ENCODE measurements around the gene ORAI3. TPM values are rescaled to one million over a fixed set of nuclear protein-coding genes. Genes with fewer than 3 reads are reported as not detected.

The ORAI3 gene
- polyA plus RNA-seq, 1 of the 3 experiments (the other 2 are of a cell fraction), result 29.0 TPM

- CTCF ChIA-PET, result interaction anchor here (0.5 to 5.3 kb wide), 57 partner anchors 8 to 886 kb away, joined by 3 to 38 read pairs (median 4); partner anchors contain the start of genes FUS, STX4, ZNF646 and ZNF668
- Histone ChIP-seq H3K79me2 (ENCODE audit: insufficient read depth) (no peaks in the 10 kb centered on the region), H3K9me2 (no peaks in the 10 kb centered on the region), H3K4me1 (ENCODE audit: control insufficient read depth in 1 of 2, insufficient read depth in 2 of 2, low read depth in 1 of 2, low read length in 1 of 2) (peaks cover 5 to 8% of the 10 kb centered on the region in 2 experiments; a peak in 2 of 4 replicates), H3K27ac (ENCODE audit: low read depth in 2 of 2, low read length in 1 of 2) (no peak overlapping the region), H3K9me3 (no peaks in the 10 kb centered on the region), H3F3A (replicated peaks; ENCODE audit: insufficient read depth) (peaks cover 5% of the 10 kb centered on the region), H3K27me3 (ENCODE audit: insufficient read depth) (no peaks in the 10 kb centered on the region), H2AFZ (ENCODE audit: low read depth) (no peak overlapping the region), H3K4me3 (ENCODE audit: low read depth in 2 of 2, low read length in 1 of 2) (no peak overlapping the region), H3K4me2 (no peak overlapping the region), H3K9ac (no peak overlapping the region), H3K36me3 (replicated peaks in 1 of 2; ENCODE audit: control insufficient read depth in 1 of 2, insufficient read depth in 2 of 2, low read length in 1 of 2) (peaks cover 0 to 26% of the 10 kb centered on the region in 2 experiments), H4K20me1 (ENCODE audit: insufficient read depth) (no peaks in the 10 kb centered on the region)
- no peak for TF ChIP-seq TCF12 (IDR thresholded peaks at IDR 0.05)
- DNase-seq, result no peak
- POLR2A ChIA-PET, result interaction anchor here (0.6 to 1.5 kb wide), 5 partner anchors 10 to 196 kb away, joined by 3 to 7 read pairs (median 4); partner anchors contain the start of genes FUS, ZNF646 and ZNF668
- WGBS (ENCODE audit: low lambda C conversion rate), result 94% methylated on average over 12 of the region's 14 CpGs
Observed at GRCh38 chr16:30983898-30984610, 35.2 kb downstream of the ORAI3 start.

GRCh38 chr16:30984669-30985400, 36.0 kb downstream of the ORAI3 start, which contains the start of gene HSD3B7:
HSD3B7 (plus strand) TSS chr16:30985207; CDS start chr16:30985659, 452 bp downstream.
- H2AFZ ChIP-seq (ENCODE audit: low read depth), result no peak within 1 kb of the TSS
- 49% methylated on average over 18 of the region's 24 CpGs for whole genome bisulfite sequencing (ENCODE audit: low lambda C conversion rate)
- peak within 1 kb of the TSS; percentile 80 for H3K4me2 ChIP-seq
- TF ChIP-seq CHD2 (IDR thresholded peaks at IDR 0.05; ENCODE audit: low read length, partially characterized antibody), result peak; percentile 68
- peak; percentile 62 for TF ChIP-seq POLR2AphosphoS5 (IDR thresholded peaks at IDR 0.05; ENCODE audit: low read depth, low read length)
- peak; percentile 81 for TF ChIP-seq RAD21 (IDR thresholded peaks at IDR 0.05; ENCODE audit: low read length)
- TF ChIP-seq REST (IDR thresholded peaks at IDR 0.05; ENCODE audit: low read depth, low read length), result peak; percentile 34; the same call in 1 of the 2 replicates
- peak; percentile 95 for TF ChIP-seq SMC3 (IDR thresholded peaks at IDR 0.05; ENCODE audit: low read depth, low read length)
- peak; percentile 34; the same call in 1 of the 2 replicates for TF ChIP-seq ELF1 (IDR thresholded peaks at IDR 0.05)
- TF ChIP-seq TEAD4 (IDR thresholded peaks at IDR 0.05; ENCODE audit: borderline replicate concordance, insufficient read depth), result no peak
- peak; percentile 86 for TF ChIP-seq CTCF (IDR thresholded peaks at IDR 0.05)
- peak; percentile 91; the same call in 1 of the 2 replicates for TF ChIP-seq SIN3A (IDR thresholded peaks at IDR 0.05; ENCODE audit: borderline replicate concordance, low read depth, low read length)
- TF ChIP-seq NRF1 (IDR thresholded peaks at IDR 0.05; ENCODE audit: low read depth, low read length), result no peak
- peak within 1 kb of the TSS; percentile 27; the same call in 1 of the 2 replicates for H3K9ac ChIP-seq
- DNase-seq, result peak; percentile 98
- no peaks in the 10 kb centered on the region for H3K9me3 ChIP-seq
- H3F3A ChIP-seq (replicated peaks; ENCODE audit: insufficient read depth), result peaks cover 5% of the 10 kb centered on the region
- H4K20me1 ChIP-seq (ENCODE audit: insufficient read depth), result no peaks in the 10 kb centered on the region
- peaks cover 5 to 8% of the 10 kb centered on the region in 2 experiments; a peak in 2 of 4 replicates for H3K4me1 ChIP-seq (ENCODE audit: control insufficient read depth in 1 of 2, insufficient read depth in 2 of 2, low read depth in 1 of 2, low read length in 1 of 2)
- H3K27ac ChIP-seq (ENCODE audit: low read depth in 2 of 2, low read length in 1 of 2), result peak within 1 kb of the TSS; percentile 19 to 58; a peak in 1 of 4 replicates
- CTCF ChIA-PET, result interaction anchor here (0.5 to 5.3 kb wide), 59 partner anchors 9 to 885 kb away, joined by 3 to 38 read pairs (median 4); partner anchors contain the start of genes FUS, STX4, ZNF646 and ZNF668
- POLR2A ChIA-PET, result interaction anchor here (0.6 to 1.5 kb wide), 4 partner anchors 14 to 195 kb away, joined by 3 to 7 read pairs (median 4); partner anchors contain the start of genes FUS, ZNF646 and ZNF668
- H3K9me2 ChIP-seq, result no peaks in the 10 kb centered on the region
- H3K79me2 ChIP-seq (ENCODE audit: insufficient read depth), result no peaks in the 10 kb centered on the region
- H3K27me3 ChIP-seq (ENCODE audit: insufficient read depth), result no peaks in the 10 kb centered on the region
- H3K36me3 ChIP-seq (replicated peaks in 1 of 2; ENCODE audit: control insufficient read depth in 1 of 2, insufficient read depth in 2 of 2, low read length in 1 of 2), result peaks cover 0 to 20% of the 10 kb centered on the region in 2 experiments
- H3K4me3 ChIP-seq (ENCODE audit: low read depth in 2 of 2, low read length in 1 of 2), result peak within 1 kb of the TSS; percentile 31 to 52; a peak in 3 of 4 replicates
